ENCODE results near the gene RPL15.

RPL15 gene

DNA sequence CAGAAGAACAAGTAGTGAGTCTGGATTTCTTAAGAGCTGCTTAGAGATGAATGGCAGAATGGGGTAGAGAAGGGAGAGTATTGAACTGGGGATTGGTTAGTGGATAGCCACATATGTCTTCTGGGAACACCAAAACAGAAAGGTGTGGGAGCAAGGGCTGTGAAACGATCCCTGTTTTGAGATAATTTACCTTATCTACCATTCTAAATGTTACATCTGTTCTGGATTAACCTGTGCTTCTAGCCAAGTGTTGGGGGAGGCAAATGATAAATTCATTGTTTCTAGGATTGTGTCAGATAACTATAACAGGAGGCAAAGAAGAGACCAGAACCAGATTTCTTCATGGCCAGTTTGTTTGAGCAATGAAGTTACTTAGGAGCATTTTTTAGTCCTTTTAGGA, 36.6 kb downstream of the RPL15 start:
- TF ChIP-seq, protein P1, sequence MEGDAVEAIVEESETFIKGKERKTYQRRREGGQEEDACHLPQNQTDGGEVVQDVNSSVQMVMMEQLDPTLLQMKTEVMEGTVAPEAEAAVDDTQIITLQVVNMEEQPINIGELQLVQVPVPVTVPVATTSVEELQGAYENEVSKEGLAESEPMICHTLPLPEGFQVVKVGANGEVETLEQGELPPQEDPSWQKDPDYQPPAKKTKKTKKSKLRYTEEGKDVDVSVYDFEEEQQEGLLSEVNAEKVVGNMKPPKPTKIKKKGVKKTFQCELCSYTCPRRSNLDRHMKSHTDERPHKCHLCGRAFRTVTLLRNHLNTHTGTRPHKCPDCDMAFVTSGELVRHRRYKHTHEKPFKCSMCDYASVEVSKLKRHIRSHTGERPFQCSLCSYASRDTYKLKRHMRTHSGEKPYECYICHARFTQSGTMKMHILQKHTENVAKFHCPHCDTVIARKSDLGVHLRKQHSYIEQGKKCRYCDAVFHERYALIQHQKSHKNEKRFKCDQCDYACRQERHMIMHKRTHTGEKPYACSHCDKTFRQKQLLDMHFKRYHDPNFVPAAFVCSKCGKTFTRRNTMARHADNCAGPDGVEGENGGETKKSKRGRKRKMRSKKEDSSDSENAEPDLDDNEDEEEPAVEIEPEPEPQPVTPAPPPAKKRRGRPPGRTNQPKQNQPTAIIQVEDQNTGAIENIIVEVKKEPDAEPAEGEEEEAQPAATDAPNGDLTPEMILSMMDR (IDR thresholded peaks at IDR 0.05; ENCODE audit: low read depth, low read length), result no peak
- no peak overlapping the region for H3K4me3 ChIP-seq (ENCODE audit: low read depth, low read length)

- no peak overlapping the region for H3K4me3 ChIP-seq (ENCODE audit: low read depth, low read length)
Measured at GRCh38 chr3:23954144-23954543, 37.2 kb downstream of the RPL15 start.

DNA sequence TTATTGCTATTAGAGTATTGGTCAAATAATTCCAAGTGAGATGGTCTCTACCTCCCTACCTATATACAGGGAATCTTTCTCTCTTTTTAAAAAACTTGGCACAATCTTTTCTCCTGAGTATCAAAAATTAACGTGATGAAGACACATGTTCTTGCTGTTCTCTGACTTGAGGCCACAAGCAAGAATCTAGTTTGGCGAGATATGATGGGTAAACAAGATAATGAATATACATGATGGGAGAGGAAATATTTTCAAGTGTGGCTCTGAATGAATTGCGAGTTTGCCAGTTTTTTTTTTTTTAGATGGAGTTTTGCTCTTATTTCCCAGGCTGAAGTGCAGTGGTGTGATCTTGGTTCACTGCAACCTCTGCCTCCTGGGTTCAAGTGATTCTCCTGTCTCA, 39.8 kb downstream of the RPL15 start:
- TF ChIP-seq, protein P1 (IDR thresholded peaks at IDR 0.05; ENCODE audit: low read depth, low read length), result no peak
- H3K4me3 ChIP-seq (ENCODE audit: low read depth, low read length), result no peak overlapping the region

More at GRCh38 chr3:23954144-23954543, 37.2 kb downstream of the RPL15 start:
- TF ChIP-seq, protein P1 (IDR thresholded peaks at IDR 0.05; ENCODE audit: low read depth, low read length), result no peak

DNA sequence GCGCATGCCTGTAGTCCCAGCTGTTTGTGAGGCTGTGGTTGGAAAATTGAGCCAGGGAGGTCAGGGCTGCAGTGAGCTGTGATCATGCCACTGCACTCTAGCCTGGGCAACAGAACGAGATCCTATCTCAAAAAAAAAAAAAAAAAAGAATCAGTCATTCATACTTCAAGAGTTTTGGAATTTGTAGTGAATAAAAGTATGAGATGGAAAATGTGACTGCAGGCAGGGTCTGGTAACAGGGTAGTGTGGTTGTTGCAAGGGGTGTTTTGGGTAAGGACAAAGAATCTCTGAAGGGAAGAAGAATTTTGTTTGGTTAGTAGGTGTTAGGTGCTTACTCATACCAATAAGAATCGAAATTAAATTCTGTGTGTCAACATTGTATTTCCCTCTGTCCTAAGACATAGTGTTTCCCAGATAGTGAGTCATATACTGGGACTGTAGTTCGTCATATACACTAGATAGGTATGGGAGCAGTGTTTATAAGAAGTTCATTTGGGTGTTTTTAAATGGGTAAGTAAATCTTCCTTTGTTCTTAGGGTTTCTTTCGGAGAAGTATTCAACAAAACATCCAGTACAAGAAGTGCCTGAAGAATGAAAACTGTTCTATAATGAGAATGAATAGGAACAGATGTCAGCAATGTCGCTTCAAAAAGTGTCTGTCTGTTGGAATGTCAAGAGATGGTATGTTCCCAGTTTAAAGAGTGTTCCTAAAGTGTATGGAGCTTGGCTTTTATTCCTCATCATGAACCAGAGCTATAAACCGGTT, 42.4 kb downstream of the RPL15 start:
- H3K4me3 ChIP-seq (ENCODE audit: low read depth, low read length), result no peak overlapping the region
- TF ChIP-seq, protein P1 (IDR thresholded peaks at IDR 0.05; ENCODE audit: low read depth, low read length), result no peak

DNA sequence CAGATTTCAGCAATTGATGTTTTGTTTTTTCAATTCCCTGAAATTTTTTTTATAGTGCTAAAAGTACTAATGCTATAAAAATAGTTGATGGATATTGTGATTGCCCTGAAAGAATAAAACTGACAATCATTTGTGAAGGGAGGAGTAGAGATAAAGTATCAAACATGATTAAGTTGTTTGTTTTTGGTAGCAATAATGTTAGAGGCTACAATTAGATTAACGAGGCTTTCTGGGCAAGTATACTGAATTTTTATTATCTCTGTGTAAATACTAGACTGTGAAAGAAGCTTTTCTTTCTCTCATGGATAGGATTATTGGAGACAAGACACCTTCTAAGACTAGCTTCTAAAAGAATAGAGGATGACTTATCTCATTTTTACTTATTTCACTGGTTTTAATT, 43.7 kb downstream of the RPL15 start:
- TF ChIP-seq, protein P1 (IDR thresholded peaks at IDR 0.05; ENCODE audit: low read depth, low read length), result no peak

GRCh38 chr3:23961066-23961465, 44.1 kb downstream of the RPL15 start:
- no peak overlapping the region for H3K4me3 ChIP-seq (ENCODE audit: low read depth, low read length)
- TF ChIP-seq, protein P1 (IDR thresholded peaks at IDR 0.05; ENCODE audit: low read depth, low read length), result no peak

More for the DNA sequence above, 43.7 kb downstream of the RPL15 start:
- no peak overlapping the region for H3K4me3 ChIP-seq (ENCODE audit: low read depth, low read length)

- no peak overlapping the region for H3K4me3 ChIP-seq (ENCODE audit: low read depth, low read length)
- TF ChIP-seq, protein P1 (IDR thresholded peaks at IDR 0.05; ENCODE audit: low read depth, low read length), result no peak
Measured at GRCh38 chr3:23961913-23962312, 45.0 kb downstream of the RPL15 start.
